ENCODE measurements around the gene SLC66A2. TPM values are rescaled to one million over a fixed set of nuclear protein-coding genes. Genes with fewer than 3 reads are reported as not detected.

The SLC66A2 gene
- polyA plus RNA-seq, 2 donors: 38.8 to 57.7 TPM

- Histone ChIP-seq H3K27ac (ENCODE audit: low read depth in 2 of 2, low read length in 1 of 2) (no peak overlapping the region), H3K9me3 (ENCODE audit: control insufficient read depth in 2 of 2, insufficient read depth in 1 of 2, low read depth in 1 of 2, low read length in 1 of 2) (no peaks in the 10 kb centered on the region), H3K4me1 (ENCODE audit: control insufficient read depth in 2 of 2, insufficient read depth in 2 of 2, low read length in 1 of 2) (peaks cover 2 to 5% of the 10 kb centered on the region in 2 donors), H3K27me3 (ENCODE audit: control insufficient read depth in 1 of 2, insufficient read depth in 2 of 2, low read length in 2 of 2) (no peaks in the 10 kb centered on the region), H3K4me3 (ENCODE audit: low read depth in 1 of 2, low read length in 2 of 2) (no peak overlapping the region), H3K36me3 (ENCODE audit: control insufficient read depth in 2 of 2, insufficient read depth in 2 of 2, low read length in 1 of 2) (no peaks in the 10 kb centered on the region)
- WGBS, 2 donors: 32 to 38% methylated on average over 26 of the region's 26 CpGs
Measured at GRCh38 chr18:79856119-79857007, 95.1 kb downstream of the SLC66A2 start.

DNA sequence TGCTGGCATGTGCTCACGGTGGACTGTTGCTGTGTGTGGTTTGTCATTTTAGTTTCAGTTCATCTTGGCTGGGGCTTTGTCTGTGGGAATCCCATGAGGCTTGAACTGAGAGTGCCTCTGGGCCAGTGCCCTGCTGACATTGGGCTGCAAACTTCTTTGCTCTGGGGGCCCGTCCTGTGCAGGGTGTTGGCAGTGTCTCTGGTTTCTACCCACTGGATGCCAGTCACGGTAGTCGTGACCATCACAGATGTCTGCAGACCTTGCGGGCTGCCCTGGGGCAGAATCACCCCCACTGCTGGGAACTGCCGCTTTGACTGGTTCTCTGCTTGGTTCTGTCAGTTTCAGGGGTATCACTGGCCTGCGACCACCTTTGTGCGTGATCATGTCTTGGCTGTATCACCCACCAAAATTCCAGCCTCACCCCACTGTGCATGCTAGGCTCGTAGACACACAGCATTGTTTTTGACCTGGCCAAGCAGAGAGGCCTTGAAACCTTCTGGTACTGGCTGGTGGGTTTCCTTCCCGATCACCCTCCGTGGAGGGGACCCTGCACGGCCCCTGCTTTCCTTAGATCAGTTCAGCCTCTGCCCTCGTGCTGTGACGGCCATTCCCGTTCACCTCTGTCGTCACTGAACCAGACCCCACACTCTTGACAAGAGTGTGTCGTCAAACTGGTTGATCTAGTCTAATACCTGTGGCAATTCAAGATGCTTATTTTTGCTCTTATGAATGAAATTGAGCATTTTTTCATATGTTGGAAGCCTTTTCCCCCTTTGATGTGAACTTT is 96.1 kb downstream of the SLC66A2 start:
- Histone ChIP-seq H3K4me1 (ENCODE audit: control insufficient read depth in 2 of 2, insufficient read depth in 2 of 2, low read length in 1 of 2) (peaks cover 2 to 5% of the 10 kb centered on the region in 2 donors), H3K27ac (ENCODE audit: low read depth in 2 of 2, low read length in 1 of 2) (no peak overlapping the region), H3K4me3 (ENCODE audit: low read depth in 1 of 2, low read length in 2 of 2) (no peak overlapping the region), H3K27me3 (ENCODE audit: control insufficient read depth in 1 of 2, insufficient read depth in 2 of 2, low read length in 2 of 2) (no peaks in the 10 kb centered on the region), H3K9me3 (ENCODE audit: control insufficient read depth in 2 of 2, insufficient read depth in 1 of 2, low read depth in 1 of 2, low read length in 1 of 2) (no peaks in the 10 kb centered on the region), H3K36me3 (ENCODE audit: control insufficient read depth in 2 of 2, insufficient read depth in 2 of 2, low read length in 1 of 2) (no peaks in the 10 kb centered on the region)
- 69 to 74% methylated on average over 17 of the region's 17 CpGs for WGBS, 2 donors

DNA sequence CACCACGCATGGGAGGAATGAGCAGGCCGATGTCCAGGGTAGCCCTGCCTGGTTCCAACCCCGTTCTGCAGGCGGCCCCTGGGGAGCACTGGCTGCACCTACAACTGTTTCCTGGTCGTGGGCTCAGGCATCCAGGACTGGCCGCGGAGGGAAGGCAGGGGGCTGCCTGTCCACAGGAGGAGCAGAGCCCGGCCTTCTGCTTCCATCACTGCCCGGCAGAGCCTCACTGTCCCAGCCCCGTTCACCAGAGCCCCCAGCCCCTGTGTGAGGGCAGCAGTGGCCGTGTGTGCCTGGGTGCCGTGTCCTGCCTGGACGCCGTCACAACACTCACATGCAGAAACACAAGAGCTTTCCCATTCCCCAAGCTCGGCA is 97.5 kb downstream of the SLC66A2 start:
- H3K9me3 ChIP-seq (ENCODE audit: control insufficient read depth in 2 of 2, insufficient read depth in 1 of 2, low read depth in 1 of 2, low read length in 1 of 2): peaks cover 0 to 5% of the 10 kb centered on the region in 2 donors
- H3K4me1 ChIP-seq (ENCODE audit: control insufficient read depth in 2 of 2, insufficient read depth in 2 of 2, low read length in 1 of 2): peaks cover 2 to 5% of the 10 kb centered on the region in 2 donors
- H3K36me3 ChIP-seq (ENCODE audit: control insufficient read depth in 2 of 2, insufficient read depth in 2 of 2, low read length in 1 of 2): no peaks in the 10 kb centered on the region
- H3K27ac ChIP-seq (ENCODE audit: low read depth in 2 of 2, low read length in 1 of 2): no peak overlapping the region
- WGBS, 2 donors: 87 to 89% methylated on average over 15 of the region's 15 CpGs
- no peaks in the 10 kb centered on the region for H3K27me3 ChIP-seq (ENCODE audit: control insufficient read depth in 1 of 2, insufficient read depth in 2 of 2, low read length in 2 of 2)
- H3K4me3 ChIP-seq (ENCODE audit: low read depth in 1 of 2, low read length in 2 of 2): no peak overlapping the region

GRCh38 chr18:79853303-79853992 is 98.0 kb downstream of the SLC66A2 start:
- Histone ChIP-seq H3K27ac (ENCODE audit: low read depth in 2 of 2, low read length in 1 of 2) (no peak overlapping the region), H3K36me3 (ENCODE audit: control insufficient read depth in 2 of 2, insufficient read depth in 2 of 2, low read length in 1 of 2) (no peaks in the 10 kb centered on the region)
- WGBS, 2 donors: 74 to 76% methylated on average over 24 to 26 of the region's 26 CpGs

DNA sequence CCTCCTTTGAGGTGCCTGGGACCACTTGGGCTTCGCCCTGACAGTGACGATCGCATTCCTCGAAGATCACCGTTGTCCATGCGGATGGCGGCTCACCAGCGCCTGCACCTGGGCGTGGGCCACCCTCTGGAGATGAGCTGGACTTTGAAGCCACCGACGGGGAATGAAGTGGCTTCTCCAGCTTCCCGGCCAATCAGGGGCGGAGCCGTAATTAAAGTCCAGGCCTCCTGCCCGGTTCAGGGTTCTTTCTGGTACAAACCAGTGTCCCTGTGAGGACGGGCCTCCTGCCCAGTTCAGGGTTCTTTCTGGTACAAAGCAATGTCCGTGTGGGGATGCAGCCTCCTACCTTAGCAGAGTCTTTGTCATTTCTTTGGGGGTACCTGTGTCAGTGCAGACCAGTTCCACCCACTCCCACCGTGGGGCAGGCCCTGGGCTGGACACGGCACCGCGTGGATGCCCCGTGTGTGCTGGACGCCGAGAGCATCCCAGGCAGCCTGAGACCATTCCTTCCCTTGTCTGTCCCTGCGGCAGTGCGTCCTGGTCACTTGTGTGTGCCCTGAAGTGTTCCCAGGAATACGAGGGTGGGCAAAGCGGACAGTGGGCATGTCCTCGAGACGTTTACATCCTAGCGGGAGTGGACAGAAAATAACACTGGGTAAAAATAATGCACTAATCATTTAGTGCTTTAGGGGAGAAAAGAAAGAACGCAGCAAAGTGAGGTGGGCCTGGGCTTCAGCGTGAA is 98.7 kb downstream of the SLC66A2 start:
- 89% methylated on average over 33 of the region's 33 CpGs for WGBS, 2 donors
- H3K4me3 ChIP-seq (ENCODE audit: low read depth in 1 of 2, low read length in 2 of 2): no peak overlapping the region
- H3K27me3 ChIP-seq (ENCODE audit: control insufficient read depth in 1 of 2, insufficient read depth in 2 of 2, low read length in 2 of 2): no peaks in the 10 kb centered on the region
- no peaks in the 10 kb centered on the region for H3K36me3 ChIP-seq (ENCODE audit: control insufficient read depth in 2 of 2, insufficient read depth in 2 of 2, low read length in 1 of 2)
- H3K27ac ChIP-seq (ENCODE audit: low read depth in 2 of 2, low read length in 1 of 2): no peak overlapping the region
- peaks cover 0 to 5% of the 10 kb centered on the region in 2 donors for H3K9me3 ChIP-seq (ENCODE audit: control insufficient read depth in 2 of 2, insufficient read depth in 1 of 2, low read depth in 1 of 2, low read length in 1 of 2)
- H3K4me1 ChIP-seq (ENCODE audit: control insufficient read depth in 2 of 2, insufficient read depth in 2 of 2, low read length in 1 of 2): peaks cover 2 to 5% of the 10 kb centered on the region in 2 donors

More at GRCh38 chr18:79853303-79853992, 98.0 kb downstream of the SLC66A2 start:
- Histone ChIP-seq H3K9me3 (ENCODE audit: control insufficient read depth in 2 of 2, insufficient read depth in 1 of 2, low read depth in 1 of 2, low read length in 1 of 2) (peaks cover 0 to 5% of the 10 kb centered on the region in 2 donors), H3K4me1 (ENCODE audit: control insufficient read depth in 2 of 2, insufficient read depth in 2 of 2, low read length in 1 of 2) (peaks cover 2 to 5% of the 10 kb centered on the region in 2 donors), H3K27me3 (ENCODE audit: control insufficient read depth in 1 of 2, insufficient read depth in 2 of 2, low read length in 2 of 2) (no peaks in the 10 kb centered on the region), H3K4me3 (ENCODE audit: low read depth in 1 of 2, low read length in 2 of 2) (no peak overlapping the region)

Other genes starting within 250 kb of the SLC66A2 start
- gene KCNG2, start 153.7 kb downstream of the SLC66A2 start, polyA plus RNA-seq: under 1 TPM in 1 of 2 donors, not detected in 1; 0.04 TPM
- 10 to 100 TPM; 26.0 to 96.9 TPM for gene HSBP1L1, start 13.0 kb upstream of the SLC66A2 start, polyA plus RNA-seq
- 10 to 100 TPM; 65.2 to 66.7 TPM for gene TXNL4A, start 36.9 kb upstream of the SLC66A2 start, polyA plus RNA-seq
- 10 to 100 TPM; 10.5 to 19.5 TPM for gene RBFA, start 82.8 kb upstream of the SLC66A2 start, polyA plus RNA-seq
- 1 to 10 TPM; 4.6 to 6.2 TPM for gene ADNP2, start 157.6 kb upstream of the SLC66A2 start, polyA plus RNA-seq